Adrenal gland (tissue), 12 donors: ENCODE data around the gene TSKU. TPM values are rescaled to one million over a fixed set of nuclear protein-coding genes. Genes with fewer than 3 reads are reported as not detected.
A peak's percentile ranks its signal among the peaks of the same experiment; 100 is the strongest.

Experiments used
- DNase-seq, 7 donors: peaks; one replicate each; pipeline ENCODE4 v3.0.0-alpha.2; 2019 to 2020
- H3K27ac ChIP-seq, 5 donors: fragments of 200-600 bp; sonication (generic) in 4 of 5; 1 replicate in 3 of 5; 2 replicates in 2 of 5; pipeline versions ENCODE4 v1.5.1 to v1.8.0; 2016 to 2020; ENCODE audit warnings: mild to moderate bottlenecking in 1 of 5
- H3K27me3 ChIP-seq: fragments of 200-600 bp; 2 replicates; pipeline ENCODE4 v1.8.0; 2021
- H3K36me3 ChIP-seq, 2 donors: fragments of 200-600 bp; replicated peaks in 1 of 2; 1 replicate in 1 of 2; 2 replicates in 1 of 2; pipeline versions ENCODE4 v1.5.1 to v1.8.0; 2018 to 2022
- H3K4me1 ChIP-seq, 2 donors: fragments of 200-600 bp; replicated peaks in 1 of 2; 1 replicate in 1 of 2; 2 replicates in 1 of 2; pipeline versions ENCODE4 v1.5.1 to v1.8.0; 2018 to 2021
- H3K4me3 ChIP-seq, 4 donors: fragments of 200-600 bp; sonication (generic) in 3 of 4; one replicate each; pipeline ENCODE4 v1.5.1; 2016 to 2018
- H3K9me3 ChIP-seq, 3 donors: fragments of 200-600 bp; sonication (generic) in 1 of 3; replicated peaks in 1 of 3; 1 replicate in 2 of 3; 2 replicates in 1 of 3; pipeline versions ENCODE4 v1.5.1 to v1.8.0; 2016 to 2021
- CTCF ChIP-seq, 6 experiments: fragments of 450-650 bp in 4 of 6; fragments of 200-600 bp in 2 of 6; sonication (generic) in 1 of 6; IDR thresholded peaks; 1 replicate in 5 of 6; 2 replicates in 1 of 6; pipeline versions ENCODE4 v1.5.1 to v1.8.0; 2016 to 2021; ENCODE audit warnings: antibody characterized with exemption in 6 of 6, mild to moderate bottlenecking in 2 of 6, moderate library complexity in 1 of 6
- POLR2A ChIP-seq, 2 donors: fragments of 450-650 bp; IDR thresholded peaks; one replicate each; pipeline ENCODE4 v1.6.1; 2017; ENCODE audit warnings: antibody characterized with exemption in 2 of 2, mild to moderate bottlenecking in 2 of 2, moderate library complexity in 1 of 2
- WGBS, 4 donors: extraction: QIAGEN DNeasy Blood & Tissue Kit in 2 of 4; methylation state at CpG; one replicate each; pipeline versions ENCODE4 v1.1.5 to v1.1.7; 2013 to 2017; 5-methylcytosine and 5-hydroxymethylcytosine counted together
- intact Hi-C, 2 donors: fragments of 100-400 bp; cut with DNase I; formaldehyde crosslinking; loops; one replicate each; pipeline versions ENCODE4 v1.14.1 to v1.15.0; 2022 to 2023
- polyA plus RNA-seq, 3 donors: library from polyadenylated mRNA; stranded (reverse); fragments of 200-250 nt in 2 of 3; fragments of 350-450 nt in 1 of 3; fragmentation: Illumina TruSeq in 1 of 3; extraction: RNeasy Lipid Tissue Mini Kit (QIAGEN cat#74804) in 1 of 3; gene quantifications; one replicate each; pipeline ENCODE4 v1.2.3, GENCODE V29; 2013 to 2014
- total RNA-seq, 9 donors: library from RNA; depleted of rRNA in 4 of 9; stranded (reverse); fragments of >200 nt in 4 of 9; fragments of 120-200 nt in 1 of 9; fragmentation: NEBNext Ultra II Directional in 1 of 9; extraction: Animal tissue kit (Norgen Biotek cat#: 25700) in 1 of 9; gene quantifications; one replicate each; pipeline versions ENCODE4 v1.1.0 to v1.2.4, GENCODE V29; 2013 to 2023
- donor health status: healthy with polysubstance abuse.
- donor health status: Bipolar disorder and iron deficiency.
- donor health status: DM: yes; HTN: yes; CAD: no.
- donor health status: DM: no; HTN: no; CAD: no.
- donor health status: DM: no; HTN: no; CAD: no.
- donor health status: DM: yes; HTN: yes; CAD: no.

The TSKU gene
- total and polyA plus RNA-seq, 12 donors = 6.7 to 129 (median 12.7) TPM

GRCh38 chr11:76753449-76753848 is 29.7 kb upstream of the TSKU start:
- TF ChIP-seq POLR2A (IDR thresholded peaks at IDR 0.05) (no peak), CTCF (IDR thresholded peaks at IDR 0.05) (no peak)
- Histone ChIP-seq H3K9me3 (no peaks in the 10 kb centered on the region), H3K27me3 (no peaks in the 10 kb centered on the region), H3K36me3 (no peaks in the 10 kb centered on the region), H3K4me3 (no peak overlapping the region), H3K27ac (peak overlapping the region in 2 of 5 donors; percentile 67 to 84), H3K4me1 (peaks cover 9 to 14% of the 10 kb centered on the region in 2 donors)
- intact Hi-C loops = no loop called here
- DNase-seq = peak in 2 of 7 donors; percentile 35 to 38
- 69 to 80% (median 70%) methylated on average over 2 to 3 of the region's 3 CpGs for WGBS, 4 donors

DNA sequence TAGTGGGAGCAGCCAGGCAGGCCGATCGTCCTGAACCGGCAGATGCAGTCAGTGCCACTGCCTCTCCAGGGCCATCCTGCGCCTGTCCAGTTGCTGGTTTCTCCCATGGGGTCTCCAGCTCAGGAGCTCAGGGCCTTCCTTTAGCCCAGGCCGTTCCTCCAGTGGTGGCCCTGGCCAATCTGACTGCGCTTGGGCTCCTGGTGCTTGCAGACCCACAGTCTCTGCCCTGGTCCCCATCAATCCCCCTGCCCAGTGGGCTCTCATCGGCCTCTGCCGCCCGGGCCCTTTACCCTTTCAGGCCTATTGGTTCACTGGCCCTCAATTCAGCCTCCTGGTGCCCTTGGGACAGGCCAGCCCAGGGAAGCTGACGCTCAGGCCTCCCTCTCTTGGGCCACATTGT is 29.2 kb upstream of the TSKU start:
- no peak for TF ChIP-seq CTCF (IDR thresholded peaks at IDR 0.05)
- TF ChIP-seq POLR2A (IDR thresholded peaks at IDR 0.05) = no peak
- intact Hi-C loops = no loop called here
- H3K9me3 ChIP-seq = no peaks in the 10 kb centered on the region
- H3K27ac ChIP-seq = no peak overlapping the region
- H3K4me1 ChIP-seq = peaks cover 9 to 14% of the 10 kb centered on the region in 2 donors
- 82 to 98% (median 95%) methylated on average over 6 to 10 of the region's 10 CpGs for WGBS, 4 donors
- no peak for DNase-seq
- H3K27me3 ChIP-seq = no peaks in the 10 kb centered on the region
- H3K36me3 ChIP-seq = no peaks in the 10 kb centered on the region
- H3K4me3 ChIP-seq = no peak overlapping the region

DNA sequence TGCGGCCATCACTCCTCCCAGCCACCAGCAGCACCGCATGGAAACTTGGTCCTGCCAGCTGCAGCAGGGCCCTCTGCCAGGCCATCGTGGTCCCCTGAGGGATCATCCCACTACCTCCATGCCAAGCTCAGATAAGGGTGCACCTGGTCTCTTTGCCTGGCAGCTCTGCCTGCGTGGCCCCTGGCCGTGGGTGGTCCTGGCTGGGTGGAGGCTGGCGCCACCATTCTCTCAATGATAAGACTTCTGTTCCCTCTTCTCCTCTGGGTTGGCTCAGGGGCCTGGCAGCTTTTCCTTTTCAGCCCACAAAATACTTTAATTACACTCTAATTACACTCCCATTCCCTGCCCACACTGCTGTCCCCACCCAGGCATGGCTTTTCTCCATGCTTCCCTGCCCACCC is 26.8 kb upstream of the TSKU start:
- intact Hi-C loops = no loop called here
- TF ChIP-seq CTCF (IDR thresholded peaks at IDR 0.05) = no peak
- no peak for TF ChIP-seq POLR2A (IDR thresholded peaks at IDR 0.05)
- WGBS, 4 donors = 76 to 85% (median 81%) methylated on average over 5 to 6 of the region's 6 CpGs
- no peak overlapping the region for H3K4me3 ChIP-seq
- H3K9me3 ChIP-seq = no peaks in the 10 kb centered on the region
- no peaks in the 10 kb centered on the region for H3K27me3 ChIP-seq
- H3K4me1 ChIP-seq = peaks cover 9 to 14% of the 10 kb centered on the region in 2 donors
- DNase-seq = no peak
- H3K27ac ChIP-seq = no peak overlapping the region
- H3K36me3 ChIP-seq = no peaks in the 10 kb centered on the region

GRCh38 chr11:76758311-76758710 is 24.8 kb upstream of the TSKU start:
- no peak for DNase-seq
- 83 to 92% (median 91%) methylated on average over 7 to 9 of the region's 9 CpGs for WGBS, 4 donors
- Histone ChIP-seq H3K4me3 (no peak overlapping the region), H3K27me3 (no peaks in the 10 kb centered on the region), H3K9me3 (no peaks in the 10 kb centered on the region), H3K27ac (no peak overlapping the region), H3K4me1 (peaks cover 0 to under 1% of the 10 kb centered on the region in 2 donors), H3K36me3 (no peaks in the 10 kb centered on the region)
- no peak for TF ChIP-seq POLR2A (IDR thresholded peaks at IDR 0.05)
- no peak for TF ChIP-seq CTCF (IDR thresholded peaks at IDR 0.05)
- intact Hi-C loops = no loop called here
